RWPE1 (cell line): ENCODE results near the gene RNF26.

Experiments
- CTCF ChIA-PET: fragments of 350-600 bp; sonication (Branson Sonifier 250); formaldehyde crosslinking; extraction: SDS; loops from one replicate; lab custom pipeline; 2021; lab: Yijun Ruan, JAX
- POLR2A ChIA-PET: fragments of 400-600 bp; formaldehyde crosslinking; extraction: SDS; loops from one replicate; lab custom pipeline; 2020; ENCODE audit warnings: antibody characterized with exemption; ENCODE audit not compliant: low non-redundant PET; lab: Yijun Ruan, JAX
- DNase-seq: peaks from one replicate; pipeline ENCODE4 v3.0.0; 2012; ENCODE audit warnings: low spot score
- H3K27ac ChIP-seq: fragments of 450-650 bp; 2 replicates; pipeline ENCODE4 v1.5.1; 2017
- CTCF ChIP-seq: fragments of 450-650 bp; conservative IDR thresholded peaks from 2 replicates; pipeline ENCODE4 v1.5.1; 2017; ENCODE audit warnings: low read depth, mild to moderate bottlenecking

Gene RNF26

DNA sequence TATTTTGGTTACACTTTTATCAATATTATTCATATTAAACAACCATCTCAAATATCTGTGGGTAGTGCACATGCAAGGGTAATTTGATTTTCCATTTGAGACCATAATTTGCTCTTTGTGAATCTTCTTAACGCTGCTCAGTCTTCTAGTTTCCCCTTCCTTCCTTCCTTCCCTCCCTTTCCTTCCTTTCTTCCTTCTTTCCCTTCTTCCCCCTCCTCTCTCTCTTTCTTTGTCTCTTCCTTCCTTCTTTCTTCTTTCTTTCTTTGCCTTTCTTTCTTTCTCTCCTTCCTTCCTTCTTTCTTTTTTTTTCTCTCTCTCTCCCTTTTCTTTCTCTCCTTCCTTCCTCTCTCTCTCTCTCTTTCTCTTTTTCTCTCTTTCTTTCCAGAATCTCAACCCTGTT, 4.1 kb upstream of the RNF26 start:
- H3K27ac ChIP-seq, result no peak overlapping the region
- CTCF ChIA-PET, result interaction anchor here (0.6 kb wide), 1 partner anchor 974 kb away, joined by 3 read pairs; no protein-coding TSS in a partner anchor
- DNase-seq, result no peak
- TF ChIP-seq CTCF, result no peak
- POLR2A ChIA-PET, result no interaction called here

- ChIA-PET POLR2A (no interaction called here), CTCF (interaction anchor here (0.6 to 1.0 kb wide), 2 partner anchors 11 to 49 kb away, joined by 3 read pairs; partner anchors contain the start of gene USP2)
- DNase-seq, result no peak
- TF ChIP-seq CTCF, result no peak
- H3K27ac ChIP-seq, result no peak overlapping the region
Observed at GRCh38 chr11:119332111-119332765, 2.1 kb upstream of the RNF26 start.

GRCh38 chr11:119335091-119335654, 846 bp downstream of the RNF26 start:
- DNase-seq, result no peak
- peak overlapping the region; percentile 82 for H3K27ac ChIP-seq
- ChIA-PET POLR2A (no interaction called here), CTCF (interaction anchor here (0.5 kb wide), 1 partner anchor 876 kb away, joined by 3 read pairs; no protein-coding TSS in a partner anchor)
- TF ChIP-seq CTCF, result no peak

- ChIA-PET POLR2A (no interaction called here), CTCF (interaction anchor here (0.5 kb wide), 1 partner anchor 875 kb away, joined by 3 read pairs; no protein-coding TSS in a partner anchor)
- H3K27ac ChIP-seq, result peak overlapping the region; percentile 82
- no peak for DNase-seq
- no peak for TF ChIP-seq CTCF
Observed at GRCh38 chr11:119335655-119336543, 1.6 kb downstream of the RNF26 start.

- POLR2A ChIA-PET, result no interaction called here
Observed at GRCh38 chr11:119336744-119337469, 2.6 kb downstream of the RNF26 start.

More at GRCh38 chr11:119336744-119337469, 2.6 kb downstream of the RNF26 start:
- no peak for TF ChIP-seq CTCF
- CTCF ChIA-PET, result interaction anchor here (0.7 to 2.8 kb wide), 5 partner anchors 13 to 138 kb away, joined by 3 to 17 read pairs (median 6); no protein-coding TSS in a partner anchor
- H3K27ac ChIP-seq, result peak overlapping the region; percentile 82
- no peak for DNase-seq
